ENCODE measurements around the gene CELF2.
A peak's percentile ranks its signal among the peaks of the same experiment; 100 is the strongest.

CELF2 gene

DNA sequence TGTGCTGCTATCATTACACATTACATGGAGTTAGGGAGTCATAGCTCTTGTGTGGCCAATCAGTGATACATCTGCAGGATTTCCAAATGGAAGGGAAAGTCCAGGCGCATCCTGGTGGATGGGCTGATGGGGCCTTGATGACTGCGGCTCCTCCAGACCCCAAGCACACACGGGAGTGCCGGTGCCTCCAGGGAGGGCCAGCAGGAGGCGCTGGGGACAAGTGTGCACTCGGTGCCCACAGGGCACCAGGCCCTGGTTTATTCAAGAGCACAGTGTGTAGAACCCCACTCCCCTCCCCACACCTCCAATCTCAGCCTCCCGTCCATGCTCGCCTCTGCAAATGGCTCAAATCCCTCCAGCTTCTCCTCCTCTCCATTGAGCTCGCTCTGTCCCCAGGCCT is 349.8 kb downstream of the CELF2 start:
- no peak for DNase-seq

DNA sequence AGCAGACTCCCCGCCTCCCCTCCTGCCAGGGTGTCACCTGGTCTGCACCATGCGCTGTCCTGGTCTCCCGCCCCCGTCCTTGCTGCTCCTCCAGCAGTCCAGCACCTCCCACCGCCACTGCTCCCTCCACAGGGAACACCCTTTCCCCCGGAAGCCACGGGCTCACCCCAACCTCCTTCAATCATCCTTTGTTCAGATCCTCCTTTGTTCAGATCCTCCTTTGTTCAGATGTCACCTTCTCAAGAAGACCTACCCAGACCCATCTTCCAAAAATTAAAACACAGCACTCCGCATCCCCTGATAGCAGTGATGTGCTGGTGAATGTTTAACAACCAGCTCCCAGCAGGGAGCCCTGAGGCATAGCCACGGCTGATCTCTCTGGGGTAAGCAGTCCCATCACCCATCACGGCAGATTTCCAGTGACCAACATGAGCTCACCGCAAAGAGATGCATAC is 356.1 kb downstream of the CELF2 start:
- DNase-seq: no peak

DNA sequence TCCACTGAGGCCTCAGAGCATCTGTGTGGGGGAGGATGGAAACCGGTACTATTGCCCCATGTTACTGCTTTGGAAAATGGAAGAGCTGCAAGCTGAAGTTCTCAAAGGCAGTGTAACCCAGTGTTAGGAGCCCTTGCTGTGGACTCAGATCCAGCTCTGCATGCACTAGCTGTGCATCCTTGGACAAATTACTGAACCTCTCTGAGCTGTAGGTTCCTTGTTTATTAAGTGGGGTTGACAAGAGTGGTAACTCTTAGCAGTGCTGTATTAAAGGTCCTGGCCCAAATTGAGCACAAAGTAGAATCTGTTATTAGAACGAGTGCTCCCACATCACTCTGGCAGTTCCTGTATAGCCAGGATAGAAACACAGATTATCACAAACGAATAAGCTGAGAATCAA is 359.6 kb downstream of the CELF2 start:
- no peak for DNase-seq

DNA sequence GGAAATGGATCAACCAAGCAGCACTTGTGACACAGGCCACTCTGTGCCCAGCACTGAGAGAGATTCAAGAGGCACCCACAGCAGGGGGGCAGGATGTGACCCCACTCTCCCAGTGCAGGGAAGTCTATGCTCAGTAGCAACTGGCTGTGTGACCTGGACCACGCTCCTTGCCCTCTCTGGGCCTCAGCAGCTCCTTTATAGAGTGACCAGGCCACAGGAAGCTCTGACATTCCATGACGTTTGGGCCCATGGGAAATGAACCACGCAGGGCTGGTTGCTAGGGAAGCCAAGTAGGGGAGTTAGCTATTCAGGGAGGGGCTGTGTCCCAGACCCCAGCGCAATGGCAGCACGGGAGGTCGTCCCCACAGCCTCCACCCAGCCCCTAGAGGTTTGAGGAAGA is 361.2 kb downstream of the CELF2 start:
- no peak for DNase-seq

DNA sequence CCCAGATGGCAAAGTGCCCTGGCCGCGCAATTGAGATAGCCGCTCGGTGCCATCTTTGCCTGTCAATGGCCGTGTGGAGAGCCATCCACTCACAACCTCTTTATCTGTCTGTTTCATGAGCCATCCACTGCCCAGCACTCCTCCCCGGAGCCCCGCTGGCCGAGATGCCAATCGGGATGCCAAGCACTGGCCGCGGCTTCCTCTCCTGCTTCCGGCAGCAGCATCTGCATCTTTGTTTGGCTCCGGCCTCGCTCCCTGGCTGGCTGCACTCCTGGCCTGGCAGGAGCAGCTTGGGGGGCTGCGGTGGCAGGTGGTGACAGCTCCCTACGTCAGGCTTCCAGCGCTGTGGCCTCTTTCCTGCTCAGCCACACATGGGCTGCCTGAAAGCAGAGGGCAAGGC is 362.1 kb downstream of the CELF2 start:
- no peak for DNase-seq

DNA sequence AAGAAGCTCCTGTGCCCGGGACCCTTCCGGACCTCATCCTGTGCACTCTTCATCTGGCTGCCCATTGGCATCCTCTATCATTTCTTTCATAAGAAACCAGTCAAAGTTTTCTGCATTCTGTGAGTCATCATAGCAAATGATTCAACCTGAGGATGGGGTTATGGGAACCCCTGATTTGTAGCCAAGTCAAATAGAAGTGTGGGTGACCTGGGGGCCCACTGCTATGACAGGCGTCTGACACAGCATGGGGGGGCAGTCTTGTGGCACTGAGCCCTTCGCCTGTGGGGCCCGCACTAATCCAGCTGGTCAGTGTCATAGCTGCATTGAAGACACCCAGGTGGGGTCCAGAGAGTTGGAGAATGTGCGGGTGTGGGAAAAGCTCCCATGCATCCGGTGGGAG is 363.4 kb downstream of the CELF2 start:
- DNase-seq: peak; percentile 60

DNA sequence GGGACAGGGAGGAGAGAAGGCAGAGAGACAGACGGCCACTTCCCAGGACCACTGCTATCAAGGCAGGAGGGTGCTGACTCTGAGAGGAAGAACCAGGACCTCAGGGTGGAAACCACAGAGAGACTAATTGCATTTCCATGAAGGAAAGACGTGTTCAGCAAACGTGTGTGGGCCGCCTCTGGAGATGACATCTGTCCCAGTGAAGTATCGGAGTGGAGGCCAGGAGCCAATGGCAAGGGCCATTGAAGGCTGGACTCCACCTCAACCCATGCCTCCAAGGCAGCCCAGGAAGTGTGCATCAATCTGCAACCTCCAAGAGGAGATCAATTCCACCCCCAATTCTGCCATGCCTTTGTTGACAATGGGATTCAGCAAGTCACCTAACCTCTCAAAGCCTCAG is 363.8 kb downstream of the CELF2 start:
- no peak for DNase-seq

DNA sequence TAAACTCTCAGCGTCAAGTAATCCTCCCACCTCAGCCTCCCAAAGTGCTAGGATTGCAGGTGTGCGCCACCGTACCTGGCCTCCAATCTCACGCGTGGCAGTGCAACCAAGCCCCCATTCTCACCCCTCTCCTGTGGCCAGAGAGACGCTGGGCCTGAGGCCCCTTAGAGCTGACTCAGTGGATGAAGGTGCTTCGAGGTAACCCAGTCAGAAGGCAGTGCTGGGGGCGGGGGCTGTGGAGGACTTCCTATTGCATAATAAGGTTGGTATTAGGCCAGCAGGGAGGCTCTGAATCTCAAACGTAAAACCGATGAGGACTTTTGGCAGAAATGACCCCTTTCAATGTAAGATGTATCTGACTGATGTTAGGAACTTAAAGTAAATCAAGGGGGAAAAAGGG is 364.5 kb downstream of the CELF2 start:
- no peak for DNase-seq

DNA sequence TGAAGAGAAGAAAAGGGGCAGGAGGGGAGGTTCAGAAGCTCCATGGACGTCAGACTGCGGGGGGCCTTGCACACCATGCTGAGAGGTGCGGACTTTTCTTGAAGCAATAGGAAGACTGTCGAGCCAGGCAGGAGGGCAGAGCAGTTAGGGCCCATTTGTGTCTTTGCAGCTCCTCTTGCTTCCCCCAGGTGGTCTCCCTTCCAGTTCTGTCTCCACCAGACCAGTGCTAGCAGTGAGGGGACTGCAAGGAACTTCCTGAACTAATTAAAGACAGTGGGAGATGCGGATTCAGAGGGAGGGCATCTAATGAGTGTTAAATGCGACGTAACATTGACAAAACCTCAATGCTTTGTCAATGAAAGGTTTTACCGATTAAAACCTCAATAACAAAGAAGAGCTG is 368.4 kb downstream of the CELF2 start:
- no peak for DNase-seq
